HEK293 (cell line): Measurements from ENCODE around the gene SLC25A11.

Source experiments
- CTCF ChIA-PET: fragments of 350-600 bp; formaldehyde crosslinking; extraction: SDS; loops from one replicate; lab custom pipeline; 2021; ENCODE audit warnings: antibody characterized with exemption; lab: Yijun Ruan, JAX
- POLR2A ChIA-PET: fragments of 300-600 bp; formaldehyde crosslinking; extraction: SDS; loops from one replicate; lab custom pipeline; 2020; ENCODE audit warnings: antibody characterized with exemption, inconsistent platforms; lab: Yijun Ruan, JAX
- H3K27ac ChIP-seq: fragments of 200-500 bp; sonication (Bioruptor generic); 2 replicates; pipeline ENCODE4 v1.5.1; 2014; ENCODE audit warnings: low read depth, low read length, control low read depth, inconsistent platforms; ENCODE audit errors: extremely low read depth
- H3K36me3 ChIP-seq, 2 experiments: fragments of 200-500 bp in 1 of 2; sonication (Bioruptor generic) in 1 of 2; 1 replicate in 1 of 2; 2 replicates in 1 of 2; pipeline ENCODE4 v1.5.1; 2014 to 2017; ENCODE audit warnings: inconsistent platforms in 2 of 2, low read length in 2 of 2; ENCODE audit not compliant: control insufficient read depth in 2 of 2, insufficient read depth in 1 of 2
- H3K4me1 ChIP-seq: fragments of 200-500 bp; sonication (Bioruptor generic); 2 replicates; pipeline ENCODE4 v1.5.1; 2014; ENCODE audit warnings: mild to moderate bottlenecking, low read length, inconsistent platforms; ENCODE audit not compliant: control insufficient read depth, insufficient read depth
- H3K4me3 ChIP-seq: 2 replicates; pipeline ENCODE4 v1.5.1; 2011; ENCODE audit warnings: low read depth, mild to moderate bottlenecking, control low read depth, low read length, moderate library complexity
- H3K9me3 ChIP-seq: fragments of 200-500 bp; sonication (Bioruptor generic); 2 replicates; pipeline ENCODE4 v1.5.1; 2014; ENCODE audit warnings: low read depth, low read length, inconsistent platforms; ENCODE audit not compliant: control insufficient read depth, insufficient read depth
- GLI2 ChIP-seq: fragments of 450-650 bp; formaldehyde crosslinking; IDR thresholded peaks from 2 replicates; pipeline ENCODE4; 2017; ENCODE audit warnings: missing biosample characterization, missing genetic modification characterization, low read depth, borderline replicate concordance
- GLI4 ChIP-seq: fragments of 450-650 bp; formaldehyde crosslinking; IDR thresholded peaks from 2 replicates; pipeline ENCODE4 v1.5.1; 2016; ENCODE audit warnings: missing biosample characterization, missing genetic modification characterization
- GLIS2 ChIP-seq: fragments of 450-650 bp; formaldehyde crosslinking; IDR thresholded peaks from 2 replicates; pipeline ENCODE4 v1.5.1; 2016; ENCODE audit warnings: missing biosample characterization, missing genetic modification characterization
- KLF7 ChIP-seq: fragments of 450-650 bp; formaldehyde crosslinking; IDR thresholded peaks from 2 replicates; pipeline ENCODE4 v1.5.1; 2016; ENCODE audit warnings: missing biosample characterization, missing genetic modification characterization, borderline replicate concordance
- KLF9 ChIP-seq: fragments of 450-650 bp; formaldehyde crosslinking; IDR thresholded peaks from 2 replicates; pipeline ENCODE4 v1.5.1; 2016; ENCODE audit warnings: missing biosample characterization, missing genetic modification characterization, low read depth
- PATZ1 ChIP-seq: fragments of 450-650 bp; formaldehyde crosslinking; IDR thresholded peaks from 2 replicates; pipeline ENCODE4 v1.5.1; 2016; ENCODE audit warnings: missing biosample characterization, missing genetic modification characterization
- PRDM1 ChIP-seq: fragments of 450-650 bp; formaldehyde crosslinking; IDR thresholded peaks from 2 replicates; pipeline ENCODE4; 2016; ENCODE audit warnings: missing biosample characterization, missing genetic modification characterization
- PRDM2 ChIP-seq: fragments of 450-650 bp; formaldehyde crosslinking; IDR thresholded peaks from 2 replicates; pipeline ENCODE4 v1.5.1; 2016; ENCODE audit warnings: missing biosample characterization, missing genetic modification characterization, borderline replicate concordance
- ZBTB20 ChIP-seq: fragments of 450-650 bp; formaldehyde crosslinking; IDR thresholded peaks from 2 replicates; pipeline ENCODE4 v1.5.1; 2016; ENCODE audit warnings: missing biosample characterization, missing genetic modification characterization
- ZBTB8A ChIP-seq: fragments of 450-650 bp; formaldehyde crosslinking; IDR thresholded peaks from 2 replicates; pipeline ENCODE4 v1.5.1; 2016; ENCODE audit warnings: missing biosample characterization, missing genetic modification characterization
- ZIC2 ChIP-seq: fragments of 450-650 bp; formaldehyde crosslinking; IDR thresholded peaks from 2 replicates; pipeline ENCODE4 v1.5.1; 2016; ENCODE audit warnings: missing biosample characterization, missing genetic modification characterization
- ZNF133 ChIP-seq: fragments of 450-650 bp; formaldehyde crosslinking; IDR thresholded peaks from 2 replicates; pipeline ENCODE4 v1.5.1; 2016; ENCODE audit warnings: missing biosample characterization, missing genetic modification characterization
- ZNF37A ChIP-seq: fragments of 450-650 bp; IDR thresholded peaks from 2 replicates; pipeline ENCODE4 v1.5.1; 2018; ENCODE audit warnings: missing biosample characterization, missing genetic modification characterization
- TF ChIP-seq, protein P1 (sequence below): fragments of 450-650 bp; formaldehyde crosslinking; IDR thresholded peaks from 2 replicates; pipeline ENCODE4 v1.5.1; 2017; ENCODE audit warnings: missing biosample characterization, mild to moderate bottlenecking, missing genetic modification characterization, moderate library complexity
- TF ChIP-seq, protein P2 (sequence below): fragments of 450-650 bp; formaldehyde crosslinking; conservative IDR thresholded peaks from 2 replicates; pipeline ENCODE4 v1.5.1; 2016; ENCODE audit warnings: low read depth, missing biosample characterization, missing genetic modification characterization

SLC25A11 gene

DNA sequence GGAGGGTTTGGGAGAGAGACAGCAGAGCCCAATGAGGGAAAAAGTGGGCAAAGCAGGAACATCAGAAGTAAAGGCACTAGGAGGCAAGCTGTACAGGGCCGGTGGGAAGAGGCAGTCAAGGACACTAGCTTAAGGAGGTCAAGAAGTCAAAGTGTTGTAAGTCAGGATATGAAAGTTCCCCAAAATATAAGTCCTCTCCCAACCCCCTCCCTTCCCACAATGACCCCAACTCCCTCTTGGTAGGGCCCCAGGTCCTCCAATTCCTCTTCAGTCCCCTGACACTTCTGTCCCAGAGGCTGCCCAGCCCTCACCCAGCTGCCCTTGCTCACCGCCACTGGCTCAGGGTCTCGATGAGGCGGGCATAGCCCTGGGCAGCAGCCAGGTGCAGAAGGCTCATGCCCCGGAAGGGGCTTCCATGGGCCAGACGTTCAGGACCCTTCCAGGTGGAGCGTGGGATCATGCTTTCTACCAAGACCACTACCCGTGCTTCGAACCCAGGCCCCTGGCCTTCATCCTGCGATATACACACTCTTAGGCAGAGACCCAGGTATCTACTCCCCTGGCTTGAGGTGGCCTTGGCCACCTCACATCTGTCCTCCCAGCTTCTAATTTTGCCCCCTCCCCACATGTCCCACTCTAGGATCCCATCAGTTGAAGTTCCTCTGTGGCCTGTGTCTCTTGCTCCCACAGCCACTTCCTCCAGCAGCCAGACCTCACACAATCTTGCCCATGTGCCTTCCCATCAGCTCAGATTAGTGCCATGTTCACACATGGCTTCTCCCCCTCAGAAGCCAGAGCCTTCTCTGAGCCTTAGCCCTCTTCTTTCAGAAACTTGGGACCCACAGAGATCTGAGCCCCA lies 33.6 kb upstream of the SLC25A11 start:
- TF ChIP-seq ZIC2 (no peak), ZBTB20 (no peak)
- POLR2A ChIA-PET, result interaction anchor here (0.6 to 1.1 kb wide), 2 partner anchors 36 to 64 kb away, joined by 3 read pairs; no protein-coding TSS in a partner anchor
- peaks cover 42 to 88% of the 10 kb centered on the region in 2 experiments for H3K36me3 ChIP-seq
- peaks cover 5% of the 10 kb centered on the region; the same call in 1 of the 2 replicates for H3K4me1 ChIP-seq
- H3K4me3 ChIP-seq, result no peak overlapping the region
- no peaks in the 10 kb centered on the region for H3K9me3 ChIP-seq
- CTCF ChIA-PET, result no interaction called here
- H3K27ac ChIP-seq, result no peak overlapping the region

- TF ChIP-seq GLI4, result no peak
- TF ChIP-seq, protein P1, sequence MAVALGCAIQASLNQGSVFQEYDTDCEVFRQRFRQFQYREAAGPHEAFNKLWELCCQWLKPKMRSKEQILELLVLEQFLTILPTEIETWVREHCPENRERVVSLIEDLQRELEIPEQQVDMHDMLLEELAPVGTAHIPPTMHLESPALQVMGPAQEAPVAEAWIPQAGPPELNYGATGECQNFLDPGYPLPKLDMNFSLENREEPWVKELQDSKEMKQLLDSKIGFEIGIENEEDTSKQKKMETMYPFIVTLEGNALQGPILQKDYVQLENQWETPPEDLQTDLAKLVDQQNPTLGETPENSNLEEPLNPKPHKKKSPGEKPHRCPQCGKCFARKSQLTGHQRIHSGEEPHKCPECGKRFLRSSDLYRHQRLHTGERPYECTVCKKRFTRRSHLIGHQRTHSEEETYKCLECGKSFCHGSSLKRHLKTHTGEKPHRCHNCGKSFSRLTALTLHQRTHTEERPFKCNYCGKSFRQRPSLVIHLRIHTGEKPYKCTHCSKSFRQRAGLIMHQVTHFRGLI (tag by site-specific recombination), result no peak
- no peak for TF ChIP-seq PATZ1 (tag by site-specific recombination)
- TF ChIP-seq GLI2 (tag by site-specific recombination), result no peak
- TF ChIP-seq ZNF133 (tag by site-specific recombination), result no peak
- TF ChIP-seq KLF9 (tag by site-specific recombination), result no peak
- TF ChIP-seq ZBTB8A (tag by site-specific recombination), result no peak
- CTCF ChIA-PET, result interaction anchor here (0.8 kb wide), 1 partner anchor 15 kb away, joined by 4 read pairs; the partner anchor contains the start of gene CAMTA2
- POLR2A ChIA-PET, result interaction anchor here (1.1 to 11.3 kb wide), 2 partner anchors 22 to 63 kb away, joined by 3 to 358 read pairs; partner anchors contain the start of genes ENO3 and PFN1
- H3K9me3 ChIP-seq, result no peaks in the 10 kb centered on the region
- H3K36me3 ChIP-seq, result peaks cover 38 to 81% of the 10 kb centered on the region in 2 experiments
- H3K27ac ChIP-seq, result no peak overlapping the region
- peaks cover 10% of the 10 kb centered on the region for H3K4me1 ChIP-seq
- H3K4me3 ChIP-seq, result no peak overlapping the region
These were observed 32.9 kb upstream of the SLC25A11 start for GRCh38 chr17:4972752-4973151.

GRCh38 chr17:4972322-4972721 lies 32.5 kb upstream of the SLC25A11 start:
- POLR2A ChIA-PET, result interaction anchor here (0.6 to 11.3 kb wide), 2 partner anchors 11 to 22 kb away, joined by 4 to 358 read pairs; partner anchors contain the start of genes ENO3 and PFN1
- Histone ChIP-seq H3K9me3 (no peaks in the 10 kb centered on the region), H3K36me3 (peaks cover 38 to 77% of the 10 kb centered on the region in 2 experiments), H3K27ac (no peak overlapping the region), H3K4me1 (peaks cover 10% of the 10 kb centered on the region), H3K4me3 (no peak overlapping the region)
- CTCF ChIA-PET, result interaction anchor here (0.8 to 1.0 kb wide), 2 partner anchors 15 to 91 kb away, joined by 4 read pairs; partner anchors contain the start of gene CAMTA2
- no peak for TF ChIP-seq ZNF37A (tag by site-specific recombination)
- TF ChIP-seq PRDM1 (tag by site-specific recombination), result no peak
- TF ChIP-seq KLF7 (tag by site-specific recombination), result no peak
- TF ChIP-seq GLIS2 (tag by site-specific recombination), result no peak
- TF ChIP-seq, protein P2, sequence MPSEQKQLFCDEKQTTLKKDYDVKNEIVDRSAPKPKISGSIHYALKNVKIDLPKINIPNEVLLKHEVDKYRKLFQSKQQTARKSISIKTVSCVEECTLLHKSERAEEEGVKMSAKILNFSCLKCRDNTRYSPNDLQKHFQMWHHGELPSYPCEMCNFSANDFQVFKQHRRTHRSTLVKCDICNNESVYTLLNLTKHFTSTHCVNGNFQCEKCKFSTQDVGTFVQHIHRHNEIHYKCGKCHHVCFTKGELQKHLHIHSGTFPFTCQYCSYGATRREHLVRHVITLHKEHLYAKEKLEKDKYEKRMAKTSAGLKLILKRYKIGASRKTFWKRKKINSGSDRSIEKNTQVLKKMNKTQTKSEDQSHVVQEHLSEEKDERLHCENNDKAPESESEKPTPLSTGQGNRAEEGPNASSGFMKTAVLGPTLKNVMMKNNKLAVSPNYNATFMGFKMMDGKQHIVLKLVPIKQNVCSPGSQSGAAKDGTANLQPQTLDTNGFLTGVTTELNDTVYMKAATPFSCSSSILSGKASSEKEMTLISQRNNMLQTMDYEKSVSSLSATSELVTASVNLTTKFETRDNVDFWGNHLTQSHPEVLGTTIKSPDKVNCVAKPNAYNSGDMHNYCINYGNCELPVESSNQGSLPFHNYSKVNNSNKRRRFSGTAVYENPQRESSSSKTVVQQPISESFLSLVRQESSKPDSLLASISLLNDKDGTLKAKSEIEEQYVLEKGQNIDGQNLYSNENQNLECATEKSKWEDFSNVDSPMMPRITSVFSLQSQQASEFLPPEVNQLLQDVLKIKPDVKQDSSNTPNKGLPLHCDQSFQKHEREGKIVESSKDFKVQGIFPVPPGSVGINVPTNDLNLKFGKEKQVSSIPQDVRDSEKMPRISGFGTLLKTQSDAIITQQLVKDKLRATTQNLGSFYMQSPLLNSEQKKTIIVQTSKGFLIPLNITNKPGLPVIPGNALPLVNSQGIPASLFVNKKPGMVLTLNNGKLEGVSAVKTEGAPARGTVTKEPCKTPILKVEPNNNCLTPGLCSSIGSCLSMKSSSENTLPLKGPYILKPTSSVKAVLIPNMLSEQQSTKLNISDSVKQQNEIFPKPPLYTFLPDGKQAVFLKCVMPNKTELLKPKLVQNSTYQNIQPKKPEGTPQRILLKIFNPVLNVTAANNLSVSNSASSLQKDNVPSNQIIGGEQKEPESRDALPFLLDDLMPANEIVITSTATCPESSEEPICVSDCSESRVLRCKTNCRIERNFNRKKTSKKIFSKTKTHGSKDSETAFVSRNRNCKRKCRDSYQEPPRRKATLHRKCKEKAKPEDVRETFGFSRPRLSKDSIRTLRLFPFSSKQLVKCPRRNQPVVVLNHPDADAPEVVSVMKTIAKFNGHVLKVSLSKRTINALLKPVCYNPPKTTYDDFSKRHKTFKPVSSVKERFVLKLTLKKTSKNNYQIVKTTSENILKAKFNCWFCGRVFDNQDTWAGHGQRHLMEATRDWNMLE (tag by site-specific recombination), result no peak
- TF ChIP-seq PRDM2, result no peak
